Breast epithelium (tissue), 4 donors: Measurements from ENCODE around the gene TMEM178A. TPM values are rescaled to one million over a fixed set of nuclear protein-coding genes. Genes with fewer than 3 reads are reported as not detected.
A peak's percentile ranks its signal among the peaks of the same experiment; 100 is the strongest.

Experiments used
- DNase-seq, 2 donors: peaks; one replicate each; pipeline ENCODE4 v3.0.0-alpha.2; 2019; ENCODE audit warnings: low spot score in 2 of 2
- H3K27ac ChIP-seq, 2 donors: fragments of 200-600 bp; sonication (generic) in 1 of 2; one replicate each; pipeline ENCODE4 v1.5.1; 2016 to 2019; ENCODE audit warnings: mild to moderate bottlenecking in 1 of 2
- H3K27me3 ChIP-seq, 2 donors: fragments of 200-600 bp; sonication (generic) in 1 of 2; one replicate each; pipeline versions ENCODE4 v1.5.1 to v1.6.0; 2017 to 2019; ENCODE audit warnings: control low read depth in 1 of 2, mild to moderate bottlenecking in 1 of 2
- H3K36me3 ChIP-seq: fragments of 200-600 bp; one replicate; pipeline ENCODE4 v1.5.1; 2019
- H3K4me1 ChIP-seq, 2 donors: fragments of 200-600 bp; sonication (generic); one replicate each; pipeline ENCODE4 v1.5.1; 2016 to 2019; ENCODE audit warnings: control low read depth in 1 of 2
- H3K4me3 ChIP-seq, 3 donors: fragments of 200-600 bp; sonication (generic); 1 replicate in 2 of 3; 2 replicates in 1 of 3; pipeline ENCODE4 v1.5.1; 2016 to 2019; ENCODE audit warnings: mild to moderate bottlenecking in 3 of 3, moderate library complexity in 2 of 3
- H3K9me3 ChIP-seq, 2 donors: fragments of 200-600 bp; sonication (generic) in 1 of 2; one replicate each; pipeline ENCODE4 v1.5.1; 2016 to 2019; ENCODE audit warnings: control low read depth in 1 of 2
- POLR2A ChIP-seq: fragments of 450-650 bp; IDR thresholded peaks from one replicate; pipeline ENCODE4 v1.6.1; 2016; ENCODE audit warnings: antibody characterized with exemption, mild to moderate bottlenecking, moderate library complexity
- POLR2AphosphoS5 ChIP-seq, 3 donors: sonication (generic); formaldehyde crosslinking; IDR thresholded peaks; one replicate each; pipeline ENCODE4 v1.6.1; 2017; ENCODE audit warnings: antibody characterized with exemption in 3 of 3
- intact Hi-C: fragments of 100-400 bp; cut with DNase I; formaldehyde crosslinking; loops from one replicate; pipeline ENCODE4 v1.15.1; 2023; ENCODE audit warnings: low total_unique reads
- total RNA-seq, 3 donors: library from RNA; depleted of rRNA; stranded (reverse); fragments of >200 nt; gene quantifications; one replicate each; pipeline ENCODE4 v1.1.0, GENCODE V29; 2016
- TF ChIP-seq, protein P1 (sequence below), 3 donors: fragments of 450-650 bp; IDR thresholded peaks; one replicate each; pipeline ENCODE4 v1.5.1; 2016 to 2017; ENCODE audit warnings: antibody characterized with exemption in 3 of 3, mild to moderate bottlenecking in 3 of 3, moderate library complexity in 3 of 3

Gene TMEM178A
- total RNA-seq, 3 donors from 2014 or later, result 1.9 to 9.4 (median 3.6) TPM

DNA sequence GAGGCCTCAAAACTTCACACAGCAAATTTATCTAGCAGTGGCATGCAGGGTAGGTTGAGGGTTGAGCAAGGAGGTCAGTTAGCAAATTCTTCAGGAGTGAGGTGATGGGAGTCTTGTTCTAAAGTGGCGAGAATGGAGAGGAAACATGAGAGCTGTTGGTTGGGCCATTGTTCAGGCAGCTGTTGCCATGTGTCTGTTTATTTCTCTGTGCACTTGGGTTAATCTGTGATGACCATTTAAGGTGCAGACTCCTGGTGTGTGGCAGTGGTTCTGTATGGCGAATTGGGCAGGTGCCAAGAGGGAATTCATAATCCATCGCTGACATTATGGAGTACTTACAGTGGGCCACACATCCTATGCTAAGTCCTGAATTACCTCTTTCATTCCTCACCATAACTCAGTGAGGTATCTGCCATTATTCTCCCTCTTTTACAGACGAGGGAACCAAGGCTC lies 30.4 kb downstream of the TMEM178A start:
- peaks cover 0 to 9% of the 10 kb centered on the region in 2 donors for H3K9me3 ChIP-seq
- no peak overlapping the region for H3K27ac ChIP-seq
- H3K36me3 ChIP-seq, result no peaks in the 10 kb centered on the region
- intact Hi-C loops, result no loop called here
- H3K4me1 ChIP-seq, result no peaks in the 10 kb centered on the region
- H3K27me3 ChIP-seq, result no peaks in the 10 kb centered on the region
- no peak for DNase-seq
- no peak overlapping the region for H3K4me3 ChIP-seq
- no peak for TF ChIP-seq POLR2A
- TF ChIP-seq POLR2AphosphoS5 (IDR thresholded peaks at IDR 0.05), result no peak
- TF ChIP-seq, protein P1, sequence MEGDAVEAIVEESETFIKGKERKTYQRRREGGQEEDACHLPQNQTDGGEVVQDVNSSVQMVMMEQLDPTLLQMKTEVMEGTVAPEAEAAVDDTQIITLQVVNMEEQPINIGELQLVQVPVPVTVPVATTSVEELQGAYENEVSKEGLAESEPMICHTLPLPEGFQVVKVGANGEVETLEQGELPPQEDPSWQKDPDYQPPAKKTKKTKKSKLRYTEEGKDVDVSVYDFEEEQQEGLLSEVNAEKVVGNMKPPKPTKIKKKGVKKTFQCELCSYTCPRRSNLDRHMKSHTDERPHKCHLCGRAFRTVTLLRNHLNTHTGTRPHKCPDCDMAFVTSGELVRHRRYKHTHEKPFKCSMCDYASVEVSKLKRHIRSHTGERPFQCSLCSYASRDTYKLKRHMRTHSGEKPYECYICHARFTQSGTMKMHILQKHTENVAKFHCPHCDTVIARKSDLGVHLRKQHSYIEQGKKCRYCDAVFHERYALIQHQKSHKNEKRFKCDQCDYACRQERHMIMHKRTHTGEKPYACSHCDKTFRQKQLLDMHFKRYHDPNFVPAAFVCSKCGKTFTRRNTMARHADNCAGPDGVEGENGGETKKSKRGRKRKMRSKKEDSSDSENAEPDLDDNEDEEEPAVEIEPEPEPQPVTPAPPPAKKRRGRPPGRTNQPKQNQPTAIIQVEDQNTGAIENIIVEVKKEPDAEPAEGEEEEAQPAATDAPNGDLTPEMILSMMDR (IDR thresholded peaks at IDR 0.05), result no peak

DNA sequence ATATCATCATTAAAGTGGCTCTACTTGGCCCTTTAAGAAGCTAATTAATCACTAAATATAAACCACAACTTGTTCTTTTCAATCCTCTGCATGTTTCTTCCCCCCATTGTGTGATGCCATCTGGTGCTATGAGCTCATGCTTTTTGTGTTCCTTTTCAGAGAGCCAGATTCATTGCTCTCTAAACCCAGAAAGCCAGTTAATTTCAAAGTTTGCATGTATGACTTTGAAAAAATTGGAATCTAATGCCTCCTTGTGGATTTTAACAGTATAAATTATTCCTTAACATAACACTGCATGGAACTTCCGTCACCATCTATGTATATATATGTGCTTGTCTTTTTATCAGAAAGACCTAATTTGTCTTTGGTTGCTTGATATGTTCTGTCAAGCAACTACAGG lies 31.1 kb downstream of the TMEM178A start:
- Histone ChIP-seq H3K4me3 (no peak overlapping the region), H3K27me3 (no peaks in the 10 kb centered on the region), H3K4me1 (no peaks in the 10 kb centered on the region), H3K36me3 (no peaks in the 10 kb centered on the region), H3K27ac (no peak overlapping the region), H3K9me3 (peaks cover 0 to 14% of the 10 kb centered on the region in 2 donors)
- no peak for DNase-seq
- intact Hi-C loops, result no loop called here
- no peak for TF ChIP-seq POLR2A
- no peak for TF ChIP-seq POLR2AphosphoS5 (IDR thresholded peaks at IDR 0.05)
- TF ChIP-seq, protein P1 (IDR thresholded peaks at IDR 0.05), result no peak

DNA sequence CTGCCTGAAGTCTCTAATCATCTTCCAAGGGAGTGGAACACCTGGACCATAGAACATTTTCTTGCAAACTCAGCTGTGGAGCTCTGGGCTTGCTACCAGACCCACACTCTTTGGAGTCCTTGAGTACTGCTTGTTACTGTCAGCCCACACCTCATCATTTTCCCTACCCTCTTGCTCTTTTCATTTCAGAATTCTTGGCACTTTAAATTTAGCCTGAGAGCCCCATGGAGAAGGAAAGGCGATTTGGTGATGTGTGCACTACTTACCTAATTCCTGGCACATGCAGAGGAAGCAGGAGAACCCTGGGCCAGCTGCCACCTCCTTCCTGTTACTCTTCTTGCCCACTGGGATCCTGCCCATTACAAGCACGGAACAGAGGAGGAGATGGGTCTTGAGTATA lies 31.7 kb downstream of the TMEM178A start:
- Histone ChIP-seq H3K9me3 (peaks cover 0 to 20% of the 10 kb centered on the region in 2 donors), H3K4me3 (no peak overlapping the region), H3K4me1 (no peaks in the 10 kb centered on the region), H3K27me3 (no peaks in the 10 kb centered on the region), H3K27ac (peak overlapping the region in 1 of 2 donors; percentile 26), H3K36me3 (no peaks in the 10 kb centered on the region)
- no peak for DNase-seq
- intact Hi-C loops, result no loop called here
- no peak for TF ChIP-seq POLR2AphosphoS5 (IDR thresholded peaks at IDR 0.05)

DNA sequence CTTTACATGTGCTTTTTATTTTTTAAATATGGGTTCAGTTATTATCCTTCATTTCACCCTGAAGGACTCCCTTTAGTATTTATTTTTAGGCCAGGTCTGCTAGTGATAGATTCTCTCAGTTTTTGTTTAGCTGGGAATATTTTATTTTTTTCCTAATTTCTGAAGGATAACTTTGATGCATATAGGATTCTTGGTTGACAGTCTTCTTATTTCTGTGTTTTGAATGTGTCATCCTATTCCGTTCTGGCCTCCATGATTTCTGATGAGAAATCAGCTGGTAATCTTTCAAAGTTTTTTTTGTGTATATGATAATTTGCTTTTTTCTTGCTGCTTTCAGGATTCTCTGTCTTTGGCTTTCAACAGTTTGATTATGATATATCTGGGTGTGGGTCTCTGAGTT lies 35.4 kb downstream of the TMEM178A start:
- Histone ChIP-seq H3K27ac (no peak overlapping the region), H3K36me3 (no peaks in the 10 kb centered on the region), H3K27me3 (no peaks in the 10 kb centered on the region), H3K4me3 (no peak overlapping the region), H3K9me3 (peaks cover 0 to 20% of the 10 kb centered on the region in 2 donors), H3K4me1 (no peaks in the 10 kb centered on the region)
- intact Hi-C loops, result no loop called here
- no peak for DNase-seq
- TF ChIP-seq POLR2AphosphoS5 (IDR thresholded peaks at IDR 0.05) (no peak), POLR2A (no peak)
- TF ChIP-seq, protein P1 (IDR thresholded peaks at IDR 0.05), result no peak

DNA sequence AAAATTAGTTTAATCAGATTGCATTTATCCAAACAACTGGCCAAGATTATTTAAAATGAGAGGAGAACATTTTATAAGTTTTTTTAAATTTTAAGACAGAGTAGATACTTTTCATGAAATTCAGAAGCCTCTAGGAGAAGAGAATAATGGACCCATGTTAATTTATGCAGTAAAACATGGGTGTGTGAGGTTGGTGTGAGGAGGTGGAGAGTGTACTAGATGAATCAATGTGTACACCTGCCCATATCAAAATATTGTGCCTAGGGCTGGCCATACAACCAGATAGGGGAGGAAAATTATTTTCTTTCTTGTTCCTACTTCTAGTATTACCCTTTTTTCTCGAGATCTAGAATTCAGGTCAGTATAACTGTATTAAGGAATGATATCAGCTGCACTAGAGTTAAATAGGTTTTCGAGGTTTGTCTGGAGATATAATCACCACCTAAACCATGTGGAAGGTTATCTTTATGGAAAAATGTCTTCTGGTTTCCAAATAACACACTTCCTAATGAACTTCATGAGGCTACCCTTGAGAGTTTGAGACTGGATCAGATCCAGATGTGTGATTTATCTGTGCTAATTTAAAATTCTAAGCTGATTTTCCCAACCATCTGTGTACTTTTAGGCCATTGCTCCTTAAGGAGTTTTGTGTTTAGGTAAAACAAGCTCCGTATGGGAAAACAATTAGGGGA lies 37.6 kb downstream of the TMEM178A start:
- Histone ChIP-seq H3K9me3 (peaks cover 0 to 20% of the 10 kb centered on the region in 2 donors), H3K4me1 (no peaks in the 10 kb centered on the region), H3K4me3 (no peak overlapping the region), H3K27me3 (no peaks in the 10 kb centered on the region), H3K27ac (no peak overlapping the region), H3K36me3 (no peaks in the 10 kb centered on the region)
- TF ChIP-seq POLR2A (no peak), POLR2AphosphoS5 (IDR thresholded peaks at IDR 0.05) (no peak)
- TF ChIP-seq, protein P1 (IDR thresholded peaks at IDR 0.05), result no peak
- intact Hi-C loops, result no loop called here
- DNase-seq, result no peak
